Endothelial cell of umbilical vein (primary cell): ENCODE data around the gene IGSF3. TPM values are rescaled to one million over a fixed set of nuclear protein-coding genes. Genes with fewer than 3 reads are reported as not detected.

Experiments
- BruUV-seq: library from RNA; stranded (reverse); fragments of 400-500 nt; replicated peaks from 2 replicates; lab custom pipeline; 2021; lab: Mats Ljungman, UMichigan
- CTCF ChIA-PET: fragments of 300-600, 350-600 bp; sonication (Branson Sonifier 250); formaldehyde crosslinking; loops from one replicate; lab custom pipeline; 2021; ENCODE audit warnings: antibody characterized with exemption, inconsistent platforms; lab: Charles Lee
- POLR2A ChIA-PET: fragments of 300-600, 350-600 bp; sonication (Branson Sonifier 250); formaldehyde crosslinking; loops from one replicate; lab custom pipeline; 2021; ENCODE audit warnings: antibody characterized with exemption, inconsistent platforms; lab: Charles Lee
- DNase-seq: peaks from one replicate; pipeline ENCODE4 v3.0.0-alpha.2; 2011; ENCODE audit warnings: low read depth, low spot score
- FAIRE-seq: peaks from 2 replicates; lab custom pipeline; 2011; peaks lifted over from hg19 to GRCh38; lab: Jason Lieb, UNC
- H2AFZ ChIP-seq: 2 replicates; pipeline ENCODE4 v1.6.0; 2012; ENCODE audit warnings: low read depth, low read length, control low read depth, inconsistent platforms
- H3K27ac ChIP-seq: 2 replicates; pipeline ENCODE4 v1.5.1; 2011; ENCODE audit warnings: low read depth, mild to moderate bottlenecking, control low read depth, low read length, moderate library complexity; ENCODE audit not compliant: insufficient read depth
- H3K27me3 ChIP-seq, 2 experiments: 2 replicates each; pipeline versions ENCODE4 v1.6.0 to v1.6.1; 2011; ENCODE audit warnings: low read length in 2 of 2, mixed read lengths in 1 of 2; ENCODE audit not compliant: control insufficient read depth in 2 of 2, insufficient read depth in 2 of 2
- H3K36me3 ChIP-seq, 2 experiments: 2 replicates in 1 of 2; 3 replicates in 1 of 2; pipeline ENCODE4 v1.5.1; 2011; ENCODE audit warnings: low read length in 2 of 2, mild to moderate bottlenecking in 1 of 2, moderate library complexity in 1 of 2; ENCODE audit not compliant: control insufficient read depth in 2 of 2, insufficient read depth in 2 of 2; ENCODE audit errors: extremely low read depth in 1 of 2
- H3K4me1 ChIP-seq: 3 replicates; pipeline ENCODE4 v1.5.1; 2011; ENCODE audit warnings: mild to moderate bottlenecking, low read length; ENCODE audit not compliant: control insufficient read depth, insufficient read depth; ENCODE audit errors: extremely low read depth
- H3K4me2 ChIP-seq: 2 replicates; pipeline ENCODE4 v1.6.1; 2011; ENCODE audit warnings: low read length, control low read depth, mixed read lengths; ENCODE audit not compliant: insufficient read depth
- H3K4me3 ChIP-seq, 3 experiments: fragments of 200-600 bp in 1 of 3; sonication (generic), shearing (Covaris generic) in 1 of 3; replicated peaks in 1 of 3; 2 replicates each; pipeline ENCODE4 v1.5.1; 2011 to 2016; ENCODE audit warnings: control low read depth in 3 of 3, low read length in 3 of 3, mild to moderate bottlenecking in 2 of 3, inconsistent platforms in 1 of 3, low read depth in 1 of 3, moderate library complexity in 1 of 3; ENCODE audit not compliant: insufficient read depth in 1 of 3
- H3K79me2 ChIP-seq: 2 replicates; pipeline ENCODE4 v1.6.0; 2012; ENCODE audit warnings: low read length, inconsistent platforms; ENCODE audit not compliant: control insufficient read depth, insufficient read depth
- H3K9ac ChIP-seq: replicated peaks from 2 replicates; pipeline ENCODE3; 2011; ENCODE audit warnings: low read length, control low read depth; ENCODE audit not compliant: insufficient read depth; ENCODE audit errors: extremely low read depth
- H3K9me1 ChIP-seq: replicated peaks from 3 replicates; pipeline ENCODE4 v1.6.0; 2011; ENCODE audit warnings: mild to moderate bottlenecking, low read length; ENCODE audit not compliant: control insufficient read depth, insufficient read depth; ENCODE audit errors: extremely low read depth
- H3K9me3 ChIP-seq: replicated peaks from 2 replicates; pipeline ENCODE4 v1.5.1; 2012; ENCODE audit warnings: low read length, inconsistent platforms; ENCODE audit not compliant: control insufficient read depth, insufficient read depth
- H4K20me1 ChIP-seq: replicated peaks from 2 replicates; pipeline ENCODE3; 2011; ENCODE audit warnings: mild to moderate bottlenecking, low read length; ENCODE audit not compliant: control insufficient read depth, insufficient read depth; ENCODE audit errors: extremely low read depth
- CTCF ChIP-seq, 2 donors: IDR thresholded peaks; 1 replicate in 1 of 2; 2 replicates in 1 of 2; pipeline ENCODE4 v1.5.1; 2011; ENCODE audit warnings: low read length in 2 of 2, mild to moderate bottlenecking in 2 of 2, moderate library complexity in 2 of 2, control low read depth in 1 of 2, inconsistent platforms in 1 of 2, low read depth in 1 of 2; ENCODE audit not compliant: insufficient read depth in 1 of 2; ENCODE audit errors: extremely low read depth in 1 of 2
- EZH2 ChIP-seq: IDR thresholded peaks from 2 replicates; pipeline ENCODE4 v1.6.1; 2012; ENCODE audit warnings: borderline replicate concordance, low read depth, mild to moderate bottlenecking, moderate library complexity, low read length, inconsistent platforms; ENCODE audit not compliant: severe bottlenecking
- FOS ChIP-seq: IDR thresholded peaks from 2 replicates; pipeline ENCODE4 v1.6.1; 2011; ENCODE audit warnings: mild to moderate bottlenecking, low read length, moderate library complexity, borderline replicate concordance; ENCODE audit not compliant: insufficient read depth
- GATA2 ChIP-seq: IDR thresholded peaks from 2 replicates; pipeline ENCODE4 v1.7.0; 2011; ENCODE audit warnings: low read depth, mild to moderate bottlenecking, moderate library complexity, mixed read lengths, low read length; ENCODE audit not compliant: insufficient read length, insufficient read depth
- JUN ChIP-seq: IDR thresholded peaks from 2 replicates; pipeline ENCODE4 v1.6.1; 2011; ENCODE audit warnings: borderline replicate concordance, low read depth; ENCODE audit not compliant: insufficient read length, insufficient read depth
- MYC ChIP-seq: IDR thresholded peaks from one replicate; pipeline ENCODE4 v1.6.1; 2011; ENCODE audit warnings: mild to moderate bottlenecking, low read depth, low read length
- POLR2A ChIP-seq: IDR thresholded peaks from 2 replicates; pipeline ENCODE4 v1.6.1; 2012; ENCODE audit warnings: low read depth, mild to moderate bottlenecking, control low read depth, low read length
- POLR2AphosphoS5 ChIP-seq: IDR thresholded peaks from 2 replicates; pipeline ENCODE4 v1.6.1; 2012; ENCODE audit warnings: low read depth, mild to moderate bottlenecking, control low read depth, low read length, moderate library complexity; ENCODE audit not compliant: insufficient read depth
- dilution Hi-C: fragments of 300-500 bp; cut with MboI; formaldehyde crosslinking; loops from one replicate; pipeline ENCODE4 v1.15.0; 2019; ENCODE audit warnings: low sequenced_read_pairs; ENCODE audit not compliant: extremely low pct_ligation_motif_present
- intact Hi-C: fragments of 100-400 bp; cut with micrococcal nuclease; formaldehyde crosslinking; loops from one replicate; pipeline ENCODE4 v1.10.0; 2022
- polyA plus RNA-seq, 4 experiments: library from polyadenylated mRNA; depleted of rRNA in 3 of 4; stranded (reverse) in 3 of 4; unstranded in 1 of 4; fragments of >200 nt; gene quantifications; 2 replicates each; pipeline versions ENCODE4 v1.2.1 to v1.2.3, GENCODE V29; 2011 to 2012; ENCODE audit warnings: missing spikeins in 1 of 4
- total RNA-seq: library from RNA; stranded (reverse); gene quantifications from 2 replicates; pipeline ENCODE4 v1.2.3, GENCODE V29; 2021
- TF ChIP-seq, protein P1 (sequence below): IDR thresholded peaks from 2 replicates; pipeline ENCODE4 v1.6.1; 2011; ENCODE audit not compliant: insufficient read depth, insufficient read length

The IGSF3 gene
- total and polyA plus RNA-seq, 2 donors (not counting 3 experiments of a cell fraction or from before 2014, with no cell fraction given), result 0.63 to 2.2 TPM

DNA sequence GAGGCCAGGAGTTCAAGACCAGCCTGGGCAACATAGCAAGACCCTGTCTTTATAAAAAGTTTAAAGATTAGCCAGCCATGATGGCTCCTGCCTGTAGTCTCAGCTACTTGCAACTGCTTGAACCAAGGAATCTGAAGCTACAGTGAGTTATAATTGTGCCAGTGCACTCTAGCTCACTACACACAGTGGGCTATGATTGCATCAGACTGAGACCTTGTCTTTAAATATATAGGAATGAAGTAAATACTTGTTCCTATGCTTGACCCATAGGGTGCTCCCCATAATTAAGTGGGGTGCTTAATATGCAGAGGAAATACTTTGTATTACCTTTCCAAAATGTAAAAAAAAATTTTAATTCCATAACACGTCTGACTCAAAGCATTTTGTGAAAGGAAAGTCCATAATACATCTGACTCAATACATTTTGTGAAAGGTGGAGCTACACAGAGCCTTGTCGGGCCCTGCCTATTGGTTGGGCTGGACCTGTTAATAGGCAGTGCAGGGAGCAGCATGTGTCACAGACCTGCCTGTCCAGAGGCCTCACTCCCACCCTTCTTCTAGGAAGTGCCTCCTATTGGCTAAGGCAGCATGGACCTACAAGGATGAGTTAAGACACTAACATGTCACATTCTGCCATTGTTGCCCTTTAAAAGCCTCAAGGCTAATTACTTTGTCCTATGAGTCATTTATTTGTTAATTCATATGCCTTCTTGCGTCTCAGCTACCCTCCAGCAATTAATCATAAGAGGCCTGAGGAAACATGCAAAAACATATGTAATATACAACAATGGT, 130.3 kb downstream of the IGSF3 start:
- Histone ChIP-seq H4K20me1 (no peaks in the 10 kb centered on the region), H3K9ac (no peak overlapping the region), H2AFZ (no peak overlapping the region), H3K27ac (no peak overlapping the region), H3K4me1 (no peaks in the 10 kb centered on the region), H3K9me1 (no peaks in the 10 kb centered on the region), H3K9me3 (no peaks in the 10 kb centered on the region), H3K4me2 (no peak overlapping the region), H3K79me2 (no peaks in the 10 kb centered on the region), H3K27me3 (no peaks in the 10 kb centered on the region), H3K4me3 (no peak overlapping the region), H3K36me3 (no peaks in the 10 kb centered on the region)
- ChIA-PET POLR2A (no interaction called here), CTCF (no interaction called here)
- FAIRE-seq, result no peak
- intact Hi-C loops, result no loop called here
- dilution Hi-C loops, result no loop called here
- BruUV-seq, result no TSS peak
- TF ChIP-seq CTCF (IDR thresholded peaks at IDR 0.05; ENCODE audit: extremely low read depth in 1 of 2, insufficient read depth in 1 of 2, low read depth in 1 of 2, low read length in 2 of 2) (no peak), EZH2 (no peak), POLR2AphosphoS5 (no peak), POLR2A (no peak), JUN (no peak), GATA2 (no peak), FOS (no peak), MYC (no peak)
- TF ChIP-seq, protein P1, sequence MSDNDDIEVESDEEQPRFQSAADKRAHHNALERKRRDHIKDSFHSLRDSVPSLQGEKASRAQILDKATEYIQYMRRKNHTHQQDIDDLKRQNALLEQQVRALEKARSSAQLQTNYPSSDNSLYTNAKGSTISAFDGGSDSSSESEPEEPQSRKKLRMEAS, result no peak
- no peak for DNase-seq
